Muscle of back (tissue), 11 donors: ENCODE measurements around the gene NCOA7. TPM values are rescaled to one million over a fixed set of nuclear protein-coding genes. Genes with fewer than 3 reads are reported as not detected.
"Not testable (repeated sequence)": the region's sequence is repeated elsewhere in the genome, so short reads cannot be mapped to it uniquely, and the experiment has no call there.

Experiments
- DNase-seq, 3 donors: peaks; one replicate each; pipeline versions ENCODE4 v3.0.0 to v3.0.0-alpha.2; 2013
- polyA plus RNA-seq, 10 donors: library from polyadenylated mRNA; unstranded; fragments of 120-200 nt; gene quantifications; one replicate each; pipeline ENCODE4 v1.2.1, GENCODE V29; 2013; ENCODE audit not compliant: insufficient read length in 10 of 10

Gene NCOA7
- polyA plus RNA-seq, 10 donors: 4.3 to 10.3 (median 7.5) TPM

- DNase-seq: no peak
These were observed 72.3 kb downstream of the NCOA7 start for GRCh38 chr6:125863023-125863422.

DNA sequence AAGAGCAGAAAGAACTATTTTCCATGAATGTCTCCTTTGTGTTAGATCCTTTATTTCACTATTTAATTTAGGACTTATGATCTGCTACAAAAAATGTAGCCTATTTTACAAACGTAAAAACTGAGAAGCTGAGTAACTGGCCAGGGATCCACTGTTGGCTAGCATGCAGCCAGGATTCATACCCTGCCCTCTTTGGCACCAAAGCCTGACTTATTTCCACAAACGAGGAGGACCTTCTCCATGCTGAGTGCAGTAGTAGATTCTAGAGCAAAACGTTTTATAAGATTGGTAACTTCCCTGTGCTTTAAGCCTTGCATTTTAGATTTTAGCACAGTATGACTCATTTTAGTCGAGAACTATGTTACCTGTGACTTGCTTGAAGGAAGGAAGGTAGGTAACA, 74.3 kb downstream of the NCOA7 start:
- DNase-seq: no peak

- no peak for DNase-seq
These were observed 75.7 kb downstream of the NCOA7 start for GRCh38 chr6:125866433-125866832.

GRCh38 chr6:125867483-125867942, 76.8 kb downstream of the NCOA7 start:
- DNase-seq: no peak

- no peak for DNase-seq
These were observed 77.5 kb downstream of the NCOA7 start for GRCh38 chr6:125868252-125868651.

GRCh38 chr6:125868678-125869395, 78.1 kb downstream of the NCOA7 start:
- no peak for DNase-seq

DNA sequence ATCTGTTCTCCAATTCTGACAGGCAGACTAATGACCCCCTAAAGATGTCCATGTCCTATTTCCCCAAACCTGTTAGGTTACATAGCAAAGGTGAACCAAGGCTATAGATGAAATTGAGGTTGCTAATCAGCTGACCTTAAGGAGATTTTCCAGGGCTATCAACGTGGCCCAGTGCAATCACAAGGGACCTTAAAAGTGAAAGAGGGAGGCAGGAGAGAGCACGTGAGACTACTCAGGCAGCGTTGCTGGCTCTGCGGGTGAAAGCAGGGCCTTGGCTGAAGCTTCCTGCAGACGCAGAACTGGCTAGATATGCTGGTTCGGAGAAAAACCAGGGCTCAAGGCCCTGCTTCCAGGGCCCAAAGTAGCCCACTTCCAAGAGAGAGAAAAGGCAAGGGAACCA, 78.7 kb downstream of the NCOA7 start:
- no peak for DNase-seq

DNA sequence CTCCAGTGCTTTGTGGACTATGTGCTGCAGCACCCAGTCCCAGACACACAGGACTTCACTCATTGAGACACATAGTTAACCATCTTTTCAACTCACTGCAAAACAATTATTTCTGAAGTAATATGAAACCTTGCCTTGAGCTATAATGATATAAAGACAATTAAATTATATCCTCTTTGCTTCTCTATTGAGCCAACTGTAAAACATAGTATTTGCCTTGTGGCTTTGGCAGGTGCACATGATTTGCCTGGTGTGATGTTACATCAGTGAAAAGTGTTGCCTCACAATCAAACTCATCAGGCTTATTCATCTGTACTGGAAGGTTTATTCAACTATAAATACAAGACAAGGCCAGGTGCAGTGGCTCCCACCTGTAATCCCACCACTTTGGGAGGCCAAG, 80.6 kb downstream of the NCOA7 start:
- no peak for DNase-seq

GRCh38 chr6:125872259-125872921, 81.6 kb downstream of the NCOA7 start:
- no peak for DNase-seq

DNA sequence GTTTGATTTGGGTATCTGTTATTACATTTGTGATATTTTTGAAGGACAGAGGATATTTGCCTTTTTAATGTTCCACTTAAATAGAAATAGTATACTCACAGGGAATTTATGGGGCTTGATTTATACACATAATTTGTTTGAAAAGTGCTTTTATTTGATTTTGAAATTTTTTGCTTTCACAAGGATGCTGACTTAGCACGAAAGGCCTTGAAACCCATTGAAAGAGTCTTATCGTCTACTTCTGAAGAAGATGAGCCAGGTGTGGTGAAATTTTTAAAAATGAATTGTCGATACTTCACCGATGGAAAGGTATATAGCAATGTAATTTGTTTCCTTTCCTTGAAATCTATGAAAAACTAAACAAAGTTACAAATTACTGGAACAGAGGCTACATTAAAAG, 91.5 kb downstream of the NCOA7 start:
- no peak for DNase-seq

DNA sequence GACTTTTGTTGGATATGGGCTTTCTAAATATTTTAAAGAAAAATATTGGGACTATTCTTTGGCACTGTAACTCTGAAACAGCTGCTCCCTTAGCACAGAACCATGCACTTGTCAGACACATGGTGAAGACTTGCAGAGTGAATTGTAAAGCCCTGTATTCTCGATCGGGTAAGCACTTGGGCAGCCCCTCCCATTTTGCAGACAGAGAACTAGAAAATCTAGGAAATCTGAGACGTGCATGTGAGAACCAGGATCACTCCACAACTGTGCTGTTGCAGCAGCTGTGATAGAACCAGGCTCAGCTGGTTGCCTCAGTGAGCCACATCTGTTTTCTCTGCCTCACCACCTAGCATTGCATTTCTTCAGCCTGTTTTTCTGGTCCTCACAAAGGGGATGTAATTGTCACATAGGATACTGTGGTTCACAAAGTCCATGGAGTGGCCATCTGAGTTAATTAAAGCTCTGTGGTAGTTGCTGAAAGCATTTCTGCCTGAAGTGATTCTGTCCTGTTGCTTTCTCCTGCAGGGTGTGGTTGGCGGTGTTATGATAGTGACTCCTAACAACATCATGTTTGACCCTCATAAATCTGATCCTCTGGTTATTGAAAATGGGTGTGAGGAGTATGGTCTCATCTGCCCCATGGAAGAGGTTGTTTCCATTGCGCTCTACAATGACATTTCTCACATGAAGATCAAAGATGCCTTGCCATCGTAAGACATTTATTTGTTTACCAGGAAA, 94.0 kb downstream of the NCOA7 start:
- DNase-seq: no peak

GRCh38 chr6:125886021-125886420, 95.3 kb downstream of the NCOA7 start:
- DNase-seq: no peak

DNA sequence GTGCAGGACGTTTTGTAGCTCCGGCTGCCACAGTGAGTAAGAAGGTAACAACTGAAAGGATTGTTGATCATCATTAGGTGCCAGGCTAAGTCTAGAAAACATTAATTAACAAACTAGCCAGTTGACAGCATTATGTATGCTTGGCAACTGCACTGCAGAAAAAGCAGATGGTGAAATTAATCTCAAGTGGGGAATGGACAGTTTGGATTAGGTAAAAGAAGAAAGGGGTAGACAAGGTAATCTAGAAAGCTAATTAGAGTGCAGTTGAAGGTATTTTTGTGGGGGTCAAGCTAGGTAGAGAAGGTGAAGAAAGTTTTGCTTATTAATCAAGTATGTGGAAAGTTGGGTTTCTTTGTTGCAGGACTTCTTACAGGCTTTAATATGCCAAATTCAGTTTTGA, 96.2 kb downstream of the NCOA7 start:
- DNase-seq: no peak

DNA sequence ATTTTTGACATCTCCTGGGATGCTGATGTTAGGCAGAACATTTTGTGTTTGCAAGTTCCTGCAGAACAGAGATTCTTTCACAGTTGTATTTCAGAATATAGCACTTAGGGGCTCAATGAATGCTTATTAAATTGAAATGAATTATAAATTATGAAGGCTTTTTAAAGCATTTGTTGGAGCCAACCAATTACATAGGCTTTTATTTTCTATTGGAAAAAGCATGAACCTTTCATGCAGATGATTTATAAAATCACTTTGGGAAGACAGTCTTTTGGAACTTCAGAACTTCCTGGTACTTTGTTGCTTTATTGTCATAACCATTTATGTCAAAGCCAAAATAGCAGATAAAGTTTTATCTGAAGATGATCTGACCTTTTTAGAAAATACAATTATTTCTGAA, 96.6 kb downstream of the NCOA7 start:
- no peak for DNase-seq

DNA sequence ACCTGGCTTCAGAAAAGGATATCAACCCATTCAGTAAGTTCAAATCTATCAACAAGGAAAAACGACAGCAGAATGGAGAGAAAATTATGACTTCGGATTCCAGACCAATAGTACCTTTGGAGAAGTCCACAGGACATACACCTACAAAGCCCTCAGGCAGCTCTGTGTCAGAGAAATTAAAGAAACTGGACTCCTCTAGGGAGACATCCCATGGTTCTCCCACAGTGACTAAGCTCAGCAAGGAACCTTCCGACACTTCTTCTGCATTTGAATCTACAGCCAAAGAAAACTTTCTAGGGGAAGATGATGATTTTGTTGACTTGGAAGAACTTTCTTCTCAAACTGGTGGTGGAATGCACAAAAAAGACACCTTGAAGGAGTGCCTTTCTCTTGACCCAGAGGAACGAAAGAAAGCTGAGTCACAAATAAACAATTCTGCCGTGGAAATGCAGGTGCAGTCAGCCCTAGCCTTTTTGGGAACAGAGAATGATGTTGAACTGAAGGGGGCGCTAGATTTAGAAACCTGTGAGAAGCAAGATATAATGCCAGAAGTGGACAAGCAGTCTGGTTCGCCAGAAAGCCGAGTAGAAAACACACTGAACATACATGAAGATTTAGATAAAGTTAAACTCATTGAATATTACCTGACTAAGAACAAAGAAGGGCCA, 98.4 kb downstream of the NCOA7 start:
- no peak for DNase-seq

GRCh38 chr6:125899726-125900182, 109.0 kb downstream of the NCOA7 start:
- no peak for DNase-seq

DNA sequence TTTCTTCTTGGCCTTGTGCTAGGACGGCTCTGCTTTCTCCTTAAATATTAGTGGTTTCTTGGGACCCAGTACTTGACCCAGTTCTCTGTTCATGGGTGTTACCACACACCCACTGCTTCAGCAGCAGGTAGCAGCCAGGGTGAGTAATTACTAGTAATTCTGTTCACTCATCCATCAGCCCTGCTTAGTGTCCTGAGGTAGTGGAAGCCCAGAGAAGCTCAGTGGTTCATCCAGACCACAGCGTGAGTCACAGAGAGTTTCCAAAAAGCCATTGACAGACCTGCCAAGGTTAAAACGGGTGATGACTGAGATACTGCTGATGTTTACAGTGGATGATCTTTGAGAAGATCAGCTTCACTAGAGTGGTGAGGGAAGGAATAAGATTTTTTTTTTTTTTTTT, 114.1 kb downstream of the NCOA7 start:
- no peak for DNase-seq

- DNase-seq: peak in 1 of 3 donors; percentile 9
These were observed 115.6 kb downstream of the NCOA7 start for GRCh38 chr6:125906158-125906998.

GRCh38 chr6:125910527-125910926, 119.8 kb downstream of the NCOA7 start:
- DNase-seq: no peak

- DNase-seq: not testable (repeated sequence)
These were observed 120.3 kb downstream of the NCOA7 start for GRCh38 chr6:125911051-125911451.

DNA sequence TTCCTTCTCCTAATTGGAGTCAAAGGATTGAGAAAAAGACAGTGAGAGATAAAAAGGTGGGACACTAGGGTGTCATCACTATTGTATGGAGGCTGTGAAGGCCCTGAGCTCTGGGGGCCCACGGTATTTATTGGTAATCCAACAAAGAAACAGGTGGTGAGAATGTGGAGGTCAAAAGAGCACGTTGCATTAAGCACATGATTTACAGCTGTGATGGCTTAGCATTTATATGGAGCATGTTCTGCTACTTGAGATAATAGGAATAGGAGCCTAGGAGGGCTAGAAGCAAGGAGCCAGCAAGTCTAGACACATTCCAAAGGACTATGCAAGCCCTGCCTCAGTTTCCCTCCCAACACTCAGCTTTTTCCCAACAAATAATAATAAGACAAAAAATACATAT, 121.7 kb downstream of the NCOA7 start:
- DNase-seq: not testable (repeated sequence)
